Loucy (cell line): ENCODE measurements around the gene DENND6B.
"Not testable (repeated sequence)": the region's sequence is repeated elsewhere in the genome, so short reads cannot be mapped to it uniquely, and the experiment has no call there.

ENCODE experiments used
- H2AFZ ChIP-seq: fragments of 200-600 bp; sonication (generic); 2 replicates; pipeline ENCODE4 v1.6.0; 2016; ENCODE audit warnings: antibody characterized with exemption, mild to moderate bottlenecking, low read length, moderate library complexity
- H3F3A ChIP-seq: fragments of 200-600 bp; 2 replicates; pipeline ENCODE4 v1.6.0; 2016; ENCODE audit warnings: antibody characterized with exemption, low read depth, mild to moderate bottlenecking
- H3K27me3 ChIP-seq: fragments of 200-600 bp; sonication (generic); 2 replicates; pipeline ENCODE4 v1.6.1; 2014; ENCODE audit warnings: low read length, mild to moderate bottlenecking; ENCODE audit not compliant: insufficient read depth, poor library complexity, severe bottlenecking
- H3K36me3 ChIP-seq: fragments of 200-600 bp; sonication (generic); 2 replicates; pipeline ENCODE4 v1.6.1; 2016; ENCODE audit warnings: low read length; ENCODE audit not compliant: insufficient read depth
- H3K4me1 ChIP-seq: fragments of 200-600 bp; sonication (generic); 2 replicates; pipeline ENCODE4 v1.5.1; 2014; ENCODE audit warnings: low read length, mild to moderate bottlenecking; ENCODE audit not compliant: insufficient read depth, poor library complexity, severe bottlenecking
- H3K4me2 ChIP-seq: fragments of 200-600 bp; sonication (generic); 2 replicates; pipeline ENCODE4 v1.6.0; 2014; ENCODE audit warnings: antibody characterized with exemption, low read length, low read depth, mild to moderate bottlenecking; ENCODE audit not compliant: poor library complexity, severe bottlenecking
- H3K4me3 ChIP-seq: fragments of 200-600 bp; sonication (generic); 2 replicates; pipeline ENCODE4 v1.5.1; 2014; ENCODE audit warnings: low read length, mild to moderate bottlenecking, mixed read lengths; ENCODE audit not compliant: poor library complexity, severe bottlenecking
- H3K79me2 ChIP-seq: fragments of 200-600 bp; sonication (generic); 2 replicates; pipeline ENCODE4 v1.6.1; 2014; ENCODE audit warnings: low read length; ENCODE audit not compliant: insufficient read depth
- H3K9ac ChIP-seq: fragments of 200-600 bp; sonication (generic); 2 replicates; pipeline ENCODE4 v1.6.0; 2014; ENCODE audit warnings: mild to moderate bottlenecking, low read depth, low read length, moderate library complexity; ENCODE audit not compliant: poor library complexity, severe bottlenecking
- H3K9me2 ChIP-seq: fragments of 200-600 bp; sonication (generic); replicated peaks from 2 replicates; pipeline ENCODE4 v1.6.1; 2016; ENCODE audit warnings: low read depth, low read length, mixed read lengths
- H3K9me3 ChIP-seq: fragments of 200-600 bp; sonication (generic); 2 replicates; pipeline ENCODE4 v1.6.1; 2014; ENCODE audit warnings: mild to moderate bottlenecking, antibody characterized with exemption, low read length, low read depth; ENCODE audit not compliant: insufficient read depth
- H4K20me1 ChIP-seq: fragments of 200-600 bp; sonication (generic); 2 replicates; pipeline ENCODE4 v1.6.0; 2014; ENCODE audit warnings: antibody characterized with exemption, low read length, mild to moderate bottlenecking; ENCODE audit not compliant: insufficient read depth, poor library complexity, severe bottlenecking
- EZH2phosphoT487 ChIP-seq: fragments of 200-600 bp; IDR thresholded peaks from 2 replicates; pipeline ENCODE4 v1.6.1; 2018; ENCODE audit warnings: antibody characterized with exemption, mild to moderate bottlenecking, moderate library complexity, borderline replicate concordance
- TF ChIP-seq, protein P1 (sequence below): fragments of 200-600 bp; sonication (generic); conservative IDR thresholded peaks from 2 replicates; pipeline ENCODE4 v1.5.1; 2014; ENCODE audit warnings: mild to moderate bottlenecking, antibody characterized with exemption, low read length

DENND6B gene

DNA sequence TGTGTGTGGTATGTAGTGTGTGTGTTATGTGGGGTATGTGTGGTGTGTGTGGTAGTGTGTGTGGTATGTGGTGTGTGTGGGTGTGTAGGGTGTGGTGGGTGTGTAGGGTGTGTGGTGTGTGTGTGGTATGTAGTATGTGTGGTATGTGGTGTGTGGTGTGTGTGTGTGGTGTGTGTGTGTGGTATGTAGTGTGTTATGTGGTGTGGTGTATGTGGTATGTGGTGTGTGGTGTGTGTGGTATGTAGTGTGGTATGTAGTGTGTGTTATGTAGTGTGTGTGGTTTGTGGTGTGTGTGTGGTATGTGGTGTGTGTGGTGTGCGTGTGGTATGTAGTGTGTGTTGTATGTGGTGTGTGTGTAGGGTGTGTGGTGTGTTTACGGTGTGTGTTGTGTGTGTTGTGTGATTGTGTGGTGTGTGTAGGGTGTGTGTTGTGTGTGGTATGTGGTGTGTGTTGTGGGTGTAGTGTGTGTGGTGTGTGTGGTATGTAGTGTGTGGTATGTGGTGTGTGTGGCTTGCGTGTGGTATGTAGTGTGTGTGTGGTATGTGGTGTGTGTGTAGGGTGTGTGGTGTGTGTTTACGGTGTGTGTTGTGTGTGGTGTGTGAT lies 12.1 kb upstream of the DENND6B start:
- Histone ChIP-seq H2AFZ (no peak overlapping the region), H3K79me2 (peaks cover 4% of the 10 kb centered on the region), H3K36me3 (no peaks in the 10 kb centered on the region), H3K9me2 (no peaks in the 10 kb centered on the region), H3K27me3 (no peaks in the 10 kb centered on the region), H3K9ac (no peak overlapping the region), H3K4me2 (no peak overlapping the region), H3F3A (peaks cover 7% of the 10 kb centered on the region; the same call in 1 of the 2 replicates), H4K20me1 (no peaks in the 10 kb centered on the region), H3K9me3 (no peaks in the 10 kb centered on the region), H3K4me1 (peaks cover 7% of the 10 kb centered on the region), H3K4me3 (no peak overlapping the region)
- TF ChIP-seq, protein P1, sequence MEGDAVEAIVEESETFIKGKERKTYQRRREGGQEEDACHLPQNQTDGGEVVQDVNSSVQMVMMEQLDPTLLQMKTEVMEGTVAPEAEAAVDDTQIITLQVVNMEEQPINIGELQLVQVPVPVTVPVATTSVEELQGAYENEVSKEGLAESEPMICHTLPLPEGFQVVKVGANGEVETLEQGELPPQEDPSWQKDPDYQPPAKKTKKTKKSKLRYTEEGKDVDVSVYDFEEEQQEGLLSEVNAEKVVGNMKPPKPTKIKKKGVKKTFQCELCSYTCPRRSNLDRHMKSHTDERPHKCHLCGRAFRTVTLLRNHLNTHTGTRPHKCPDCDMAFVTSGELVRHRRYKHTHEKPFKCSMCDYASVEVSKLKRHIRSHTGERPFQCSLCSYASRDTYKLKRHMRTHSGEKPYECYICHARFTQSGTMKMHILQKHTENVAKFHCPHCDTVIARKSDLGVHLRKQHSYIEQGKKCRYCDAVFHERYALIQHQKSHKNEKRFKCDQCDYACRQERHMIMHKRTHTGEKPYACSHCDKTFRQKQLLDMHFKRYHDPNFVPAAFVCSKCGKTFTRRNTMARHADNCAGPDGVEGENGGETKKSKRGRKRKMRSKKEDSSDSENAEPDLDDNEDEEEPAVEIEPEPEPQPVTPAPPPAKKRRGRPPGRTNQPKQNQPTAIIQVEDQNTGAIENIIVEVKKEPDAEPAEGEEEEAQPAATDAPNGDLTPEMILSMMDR, result no peak
- no peak for TF ChIP-seq EZH2phosphoT487

DNA sequence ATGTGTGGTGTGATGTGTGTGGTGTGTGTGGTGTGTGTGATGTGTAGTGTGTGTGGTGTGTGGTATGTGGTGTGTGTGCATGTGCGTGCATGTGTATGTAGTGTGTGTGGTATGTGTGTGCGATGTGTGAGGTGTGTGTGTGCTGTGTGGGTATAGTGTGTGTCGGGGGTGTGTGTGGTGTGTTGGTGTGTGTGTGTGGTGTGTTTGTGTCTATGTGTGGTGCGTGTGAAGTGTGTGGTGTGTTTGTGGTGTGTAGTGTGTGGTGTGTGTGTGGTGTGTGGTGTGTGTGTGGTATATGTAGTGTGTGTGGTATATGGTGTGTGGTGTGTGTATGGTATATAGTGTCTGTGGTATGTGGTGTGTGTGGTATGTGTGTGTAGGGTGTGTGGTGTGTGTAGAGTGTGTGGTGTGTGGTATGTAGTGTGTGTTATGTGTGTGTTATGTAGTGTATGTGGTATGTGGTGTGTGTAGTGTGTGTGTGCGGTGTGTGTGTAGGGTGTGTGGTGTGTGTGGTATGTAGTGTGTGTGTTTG lies 11.3 kb upstream of the DENND6B start:
- H3K4me3 ChIP-seq, result no peak overlapping the region
- no peaks in the 10 kb centered on the region for H3K9me2 ChIP-seq
- no peaks in the 10 kb centered on the region for H4K20me1 ChIP-seq
- peaks cover 7% of the 10 kb centered on the region; the same call in 1 of the 2 replicates for H3F3A ChIP-seq
- H3K27me3 ChIP-seq, result no peaks in the 10 kb centered on the region
- no peaks in the 10 kb centered on the region for H3K79me2 ChIP-seq
- H3K4me1 ChIP-seq, result peaks cover 7% of the 10 kb centered on the region
- H3K9me3 ChIP-seq, result no peaks in the 10 kb centered on the region
- no peak overlapping the region for H2AFZ ChIP-seq
- H3K4me2 ChIP-seq, result no peak overlapping the region
- TF ChIP-seq EZH2phosphoT487, result no peak
- TF ChIP-seq, protein P1, result no peak
- no peaks in the 10 kb centered on the region for H3K36me3 ChIP-seq
- H3K9ac ChIP-seq, result no peak overlapping the region

DNA sequence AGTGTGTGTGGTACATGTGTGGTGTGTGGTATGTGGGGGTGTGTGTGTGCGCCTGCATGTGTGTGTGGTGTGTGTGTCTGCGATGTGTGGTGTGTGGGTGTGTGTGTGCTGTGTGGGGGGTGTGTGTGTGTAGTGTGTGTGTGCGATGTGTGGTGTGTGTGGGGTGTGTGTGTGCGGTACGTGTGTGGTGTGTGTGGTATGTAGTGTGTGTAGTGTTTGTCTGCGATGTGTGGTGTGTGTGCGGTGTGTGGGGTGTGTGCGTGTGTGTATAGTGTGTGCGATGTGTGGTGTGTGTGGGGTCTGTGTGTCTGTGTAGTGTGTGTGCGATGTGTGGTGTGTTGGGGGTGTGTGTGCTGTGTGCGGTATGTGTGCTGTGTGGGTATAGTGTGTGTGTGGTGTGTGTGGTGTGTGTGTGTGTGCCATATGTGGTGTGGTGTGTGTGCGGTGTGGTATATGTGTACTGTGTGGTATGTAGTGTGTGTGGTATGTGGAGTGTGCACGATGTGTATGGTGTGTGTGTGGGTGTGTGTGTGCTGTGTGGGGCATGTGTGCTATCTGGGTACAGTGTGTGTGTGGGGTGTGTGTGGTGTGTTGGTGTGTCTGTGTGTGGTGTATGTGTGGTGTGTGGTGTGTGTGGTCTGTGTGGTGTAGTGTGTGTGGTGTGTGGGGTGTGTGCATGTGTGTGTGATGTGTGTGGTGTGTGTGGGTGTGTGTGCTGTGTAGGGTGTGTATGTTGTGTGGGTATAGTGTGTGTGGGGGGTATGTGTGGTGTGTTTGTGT lies 10.6 kb upstream of the DENND6B start:
- no peaks in the 10 kb centered on the region for H3K9me3 ChIP-seq
- no peaks in the 10 kb centered on the region for H4K20me1 ChIP-seq
- H3F3A ChIP-seq, result peaks cover 7% of the 10 kb centered on the region; the same call in 1 of the 2 replicates
- no peak overlapping the region for H2AFZ ChIP-seq
- H3K27me3 ChIP-seq, result no peaks in the 10 kb centered on the region
- no peak overlapping the region for H3K4me2 ChIP-seq
- H3K79me2 ChIP-seq, result no peaks in the 10 kb centered on the region
- H3K4me1 ChIP-seq, result peaks cover 1% of the 10 kb centered on the region
- no peaks in the 10 kb centered on the region for H3K9me2 ChIP-seq
- no peak for TF ChIP-seq EZH2phosphoT487
- TF ChIP-seq, protein P1, result no peak
- no peak overlapping the region for H3K4me3 ChIP-seq
- no peaks in the 10 kb centered on the region for H3K36me3 ChIP-seq
- no peak overlapping the region for H3K9ac ChIP-seq

DNA sequence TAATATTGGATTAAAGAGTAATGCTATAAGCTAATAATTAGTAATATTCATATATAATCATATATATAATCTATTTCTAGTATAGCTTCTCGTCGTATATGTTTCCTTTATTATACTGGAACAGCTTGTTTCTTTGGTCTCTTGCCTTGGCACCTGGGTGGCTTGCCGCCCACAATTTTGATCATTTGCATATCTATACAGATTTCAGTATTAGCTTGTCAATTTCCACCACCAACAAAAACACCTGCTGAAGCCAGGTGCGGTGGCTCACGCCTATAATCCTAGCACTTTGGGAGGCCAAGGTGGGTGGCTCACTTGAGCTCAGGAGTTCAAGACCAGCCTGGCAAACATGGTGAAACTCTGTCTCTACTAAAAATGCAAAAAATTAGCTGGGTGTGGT lies 7.6 kb upstream of the DENND6B start:
- not testable (repeated sequence) for H3K4me1 ChIP-seq, H3K79me2 ChIP-seq, H3K9ac ChIP-seq, H3K36me3 ChIP-seq, H4K20me1 ChIP-seq, H3K9me3 ChIP-seq, H3K4me3 ChIP-seq, H3K9me2 ChIP-seq, H3K4me2 ChIP-seq, H2AFZ ChIP-seq, H3K27me3 ChIP-seq, H3F3A ChIP-seq
